GM13977 (cell line): ENCODE results near the gene OTULIN.

ENCODE experiments used
- DNase-seq: peaks from one replicate; pipeline ENCODE4 v3.0.0; 2012; ENCODE audit warnings: low spot score
- in situ Hi-C: fragments of 300-500 bp; cut with MboI; formaldehyde crosslinking; loops from one replicate; pipeline ENCODE4 v1.12.0; 2022; ENCODE audit warnings: low sequenced_read_pairs, low pct_unique_long_range_greater_than_20kb, mixed read lengths, inconsistent platforms; ENCODE audit not compliant: unreplicated experiment
- TF ChIP-seq, protein P1 (sequence below): IDR thresholded peaks from 2 replicates; pipeline ENCODE4 v1.5.1; 2012; ENCODE audit warnings: mild to moderate bottlenecking, control low read depth; ENCODE audit not compliant: insufficient read depth; ENCODE audit errors: extremely low read depth, missing control alignments

The OTULIN gene

DNA sequence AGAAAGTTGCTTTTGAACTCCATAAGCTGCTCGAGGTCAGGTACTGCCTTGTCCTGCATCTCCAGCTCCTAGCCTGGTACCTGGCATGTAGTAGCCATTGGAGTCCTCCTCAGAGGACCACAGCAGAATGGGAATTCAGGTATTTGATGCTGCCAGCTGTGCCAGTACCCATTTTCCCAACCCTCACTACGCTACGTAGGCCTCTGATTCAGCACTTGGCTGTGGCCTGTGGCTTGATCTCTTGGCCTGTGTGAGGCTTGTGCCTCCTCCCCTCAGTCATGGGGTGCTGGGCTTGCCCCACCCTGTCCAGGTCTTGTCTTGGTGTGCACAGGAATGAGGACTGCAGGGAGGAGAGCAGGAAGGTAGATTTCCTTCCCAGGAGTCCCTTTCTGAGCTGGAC is 11.8 kb downstream of the OTULIN start:
- in situ Hi-C loops: no loop called here
- TF ChIP-seq, protein P1, sequence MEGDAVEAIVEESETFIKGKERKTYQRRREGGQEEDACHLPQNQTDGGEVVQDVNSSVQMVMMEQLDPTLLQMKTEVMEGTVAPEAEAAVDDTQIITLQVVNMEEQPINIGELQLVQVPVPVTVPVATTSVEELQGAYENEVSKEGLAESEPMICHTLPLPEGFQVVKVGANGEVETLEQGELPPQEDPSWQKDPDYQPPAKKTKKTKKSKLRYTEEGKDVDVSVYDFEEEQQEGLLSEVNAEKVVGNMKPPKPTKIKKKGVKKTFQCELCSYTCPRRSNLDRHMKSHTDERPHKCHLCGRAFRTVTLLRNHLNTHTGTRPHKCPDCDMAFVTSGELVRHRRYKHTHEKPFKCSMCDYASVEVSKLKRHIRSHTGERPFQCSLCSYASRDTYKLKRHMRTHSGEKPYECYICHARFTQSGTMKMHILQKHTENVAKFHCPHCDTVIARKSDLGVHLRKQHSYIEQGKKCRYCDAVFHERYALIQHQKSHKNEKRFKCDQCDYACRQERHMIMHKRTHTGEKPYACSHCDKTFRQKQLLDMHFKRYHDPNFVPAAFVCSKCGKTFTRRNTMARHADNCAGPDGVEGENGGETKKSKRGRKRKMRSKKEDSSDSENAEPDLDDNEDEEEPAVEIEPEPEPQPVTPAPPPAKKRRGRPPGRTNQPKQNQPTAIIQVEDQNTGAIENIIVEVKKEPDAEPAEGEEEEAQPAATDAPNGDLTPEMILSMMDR: no peak
- no peak for DNase-seq

DNA sequence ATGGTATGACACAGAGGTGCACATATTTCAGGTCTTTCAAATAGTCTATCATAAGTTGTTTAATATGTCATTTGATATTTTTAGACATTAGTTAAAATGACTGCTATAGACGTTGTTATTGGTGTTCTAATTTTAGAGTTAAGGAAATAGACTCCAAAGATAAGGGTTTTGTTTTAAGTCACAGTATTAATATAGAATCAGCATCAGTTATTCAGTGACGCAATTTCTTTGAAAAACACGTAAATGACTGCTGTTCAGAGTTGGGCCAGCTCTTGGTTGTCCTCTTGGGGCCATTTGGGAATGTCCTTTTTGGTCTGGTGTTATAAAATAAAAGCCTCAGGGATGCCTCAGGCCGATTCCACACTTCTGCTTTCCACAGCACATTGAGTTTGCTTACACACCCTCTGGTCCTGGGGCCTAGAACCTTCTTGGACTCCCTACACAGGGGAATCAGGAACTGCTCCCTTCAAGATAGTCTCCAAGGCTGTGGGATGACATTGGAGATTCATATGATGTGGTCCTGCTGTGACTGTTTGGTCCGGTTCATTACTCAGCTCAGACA is 14.3 kb downstream of the OTULIN start:
- TF ChIP-seq, protein P1: no peak
- in situ Hi-C loops: no loop called here
- peak; percentile 49 for DNase-seq

DNA sequence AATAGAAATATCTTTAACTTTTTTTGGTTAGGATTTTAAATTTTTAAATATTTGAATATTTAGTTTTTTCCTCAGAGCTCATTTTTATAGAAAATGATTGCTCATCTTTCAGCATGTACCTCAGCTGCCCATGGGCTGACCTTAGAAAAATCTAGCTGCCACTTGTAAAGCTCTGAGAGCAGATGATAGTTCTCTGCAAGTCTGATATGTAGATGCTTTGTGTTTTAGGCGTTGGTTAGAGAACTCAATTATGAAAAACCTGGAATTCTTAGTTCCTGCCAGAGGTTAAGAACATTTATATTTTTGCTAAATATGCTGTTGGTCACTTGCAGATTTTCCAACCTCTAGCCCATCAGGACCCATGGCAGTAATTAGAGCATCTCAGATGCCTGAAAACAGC is 15.1 kb downstream of the OTULIN start:
- TF ChIP-seq, protein P1: no peak
- DNase-seq: no peak
- in situ Hi-C loops: no loop called here

DNA sequence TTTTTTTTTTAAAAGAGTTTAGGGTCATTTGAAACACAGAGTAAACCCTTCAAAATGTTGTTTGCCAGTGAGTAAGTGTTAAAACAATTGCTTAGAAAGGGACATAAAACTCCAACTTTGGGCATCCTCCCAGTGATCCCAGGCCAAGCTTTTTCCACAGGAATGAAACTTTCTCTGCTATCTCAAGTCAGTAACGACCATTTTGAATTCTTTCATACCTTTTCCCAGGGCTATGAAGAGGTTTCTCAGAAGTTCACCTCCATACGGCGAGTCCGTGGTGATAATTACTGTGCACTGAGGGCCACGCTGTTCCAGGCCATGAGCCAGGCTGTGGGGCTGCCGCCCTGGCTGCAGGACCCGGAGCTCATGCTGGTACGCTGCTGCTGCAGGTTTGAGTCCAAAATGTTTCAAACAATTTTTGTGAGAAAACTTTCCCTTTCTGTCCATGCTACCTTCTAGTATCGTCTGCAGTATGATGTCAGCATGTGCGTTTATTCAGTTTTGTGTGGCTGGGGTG is 16.8 kb downstream of the OTULIN start:
- in situ Hi-C loops: no loop called here
- TF ChIP-seq, protein P1: no peak
- no peak for DNase-seq

DNA sequence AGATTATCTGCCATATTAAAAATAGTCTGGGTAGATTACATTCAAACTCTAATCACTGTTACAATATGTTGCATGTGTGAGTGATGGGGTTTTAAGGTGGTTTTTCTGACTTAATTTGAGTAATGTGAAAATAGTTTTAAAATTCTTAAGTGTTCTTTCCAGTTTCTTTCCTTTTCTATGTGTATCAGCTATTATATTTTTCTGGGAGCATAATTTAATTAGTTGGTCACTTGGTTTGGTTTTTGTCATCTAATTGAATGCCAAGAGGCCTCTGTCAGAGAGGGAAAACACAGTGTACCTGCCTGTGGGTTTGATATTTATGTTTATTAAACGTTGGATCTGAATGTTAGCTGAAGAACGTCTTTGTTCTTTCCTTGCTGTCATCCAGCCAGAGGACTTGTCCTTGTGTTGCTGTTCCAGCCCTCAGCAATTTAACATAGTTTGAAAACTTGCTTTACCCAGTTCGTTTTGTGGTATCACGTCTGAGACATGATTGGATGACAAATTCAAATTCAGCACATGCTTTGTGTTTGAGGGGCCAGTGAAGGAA is 19.5 kb downstream of the OTULIN start:
- TF ChIP-seq, protein P1: no peak
- in situ Hi-C loops: no loop called here
- no peak for DNase-seq

DNA sequence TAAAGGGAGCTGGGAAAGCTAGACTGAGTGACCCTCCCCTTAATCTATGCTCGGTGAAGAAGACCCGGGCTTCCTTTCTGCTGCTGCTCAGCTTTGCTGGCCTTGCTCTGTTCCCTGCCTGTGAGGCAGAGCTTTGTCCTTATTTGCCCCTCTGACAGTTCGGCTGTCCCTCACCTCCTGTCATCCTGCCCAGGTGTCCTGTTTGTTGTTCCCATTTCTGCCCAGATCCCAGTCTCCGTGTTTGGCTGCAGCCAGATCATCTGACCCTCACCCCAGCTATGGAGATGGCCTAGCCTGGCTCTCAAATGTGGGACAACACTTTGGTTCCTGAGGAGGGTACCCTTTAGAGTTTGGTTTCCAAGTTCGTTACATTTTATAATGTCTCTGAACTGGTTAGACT is 20.2 kb downstream of the OTULIN start:
- TF ChIP-seq, protein P1: no peak
- in situ Hi-C loops: no loop called here
- DNase-seq: no peak
